ENCODE data around the gene SLIT3. TPM values are rescaled to one million over a fixed set of nuclear protein-coding genes. Genes with fewer than 3 reads are reported as not detected.

Gene SLIT3
- total RNA-seq, 3 donors from 2014 or later: 30.7 to 103 (median 54.1) TPM

DNA sequence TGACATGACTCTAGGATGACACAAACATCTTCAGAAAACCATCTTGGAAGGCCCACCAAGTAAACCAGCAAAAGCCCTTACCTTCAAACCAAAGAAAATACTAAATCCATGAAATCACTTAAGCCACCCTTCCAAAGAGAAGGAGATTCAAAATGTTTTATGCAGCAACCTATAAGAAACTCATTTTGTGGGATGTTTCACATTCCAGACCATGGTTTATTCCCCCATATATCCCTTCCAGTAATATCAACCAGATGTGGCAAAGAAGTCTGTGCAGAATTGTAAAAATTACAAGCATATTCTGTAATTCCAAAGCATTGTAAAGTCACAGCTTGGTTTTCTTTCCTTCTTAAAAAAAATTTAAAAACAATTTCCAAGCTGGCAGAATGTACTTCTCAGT is 117.4 kb downstream of the SLIT3 start:
- Histone ChIP-seq H3K4me3 (no peak overlapping the region), H3K36me3 (no peaks in the 10 kb centered on the region), H3K9me3 (no peaks in the 10 kb centered on the region), H3K27ac (no peak overlapping the region), H3K27me3 (no peaks in the 10 kb centered on the region), H3K4me1 (no peaks in the 10 kb centered on the region)
- DNase-seq (ENCODE audit: low spot score in 2 of 2): no peak
- intact Hi-C loops (cut with DNase I; ENCODE audit: low total_unique reads): loop anchor here (2.0 kb wide), 1 partner anchor 25 kb away; no protein-coding TSS in a partner anchor
- TF ChIP-seq CTCF (IDR thresholded peaks at IDR 0.05): no peak
- TF ChIP-seq POLR2A (IDR thresholded peaks at IDR 0.05): no peak
- no peak for TF ChIP-seq POLR2AphosphoS5 (IDR thresholded peaks at IDR 0.05)

DNA sequence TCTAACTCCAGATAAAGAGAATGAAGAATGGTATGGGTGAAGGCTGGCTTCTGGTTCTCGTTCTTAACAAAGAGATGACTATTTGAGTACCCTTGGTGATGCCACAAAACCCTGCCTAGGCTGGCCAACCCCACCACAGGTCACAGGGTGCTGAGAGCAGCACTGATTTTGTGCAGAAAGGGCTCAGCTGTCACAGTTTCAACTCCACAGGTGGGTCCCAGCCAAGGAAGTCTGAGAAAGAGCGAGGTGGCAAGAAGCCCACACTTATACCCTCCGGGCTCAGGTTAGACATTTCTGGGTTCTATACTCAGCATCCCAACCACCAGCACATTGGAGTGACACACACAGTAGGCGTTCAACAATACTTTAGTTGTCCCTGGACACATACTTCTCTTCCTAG is 118.1 kb downstream of the SLIT3 start:
- Histone ChIP-seq H3K27me3 (no peaks in the 10 kb centered on the region), H3K27ac (no peak overlapping the region), H3K4me1 (no peaks in the 10 kb centered on the region), H3K4me3 (no peak overlapping the region), H3K36me3 (no peaks in the 10 kb centered on the region), H3K9me3 (no peaks in the 10 kb centered on the region)
- intact Hi-C loops (cut with DNase I; ENCODE audit: low total_unique reads): loop anchor here (2.0 kb wide), 1 partner anchor 26 kb away; no protein-coding TSS in a partner anchor
- TF ChIP-seq POLR2A (IDR thresholded peaks at IDR 0.05) (no peak), CTCF (IDR thresholded peaks at IDR 0.05) (no peak), POLR2AphosphoS5 (IDR thresholded peaks at IDR 0.05) (no peak)
- no peak for DNase-seq (ENCODE audit: low spot score in 2 of 2)

DNA sequence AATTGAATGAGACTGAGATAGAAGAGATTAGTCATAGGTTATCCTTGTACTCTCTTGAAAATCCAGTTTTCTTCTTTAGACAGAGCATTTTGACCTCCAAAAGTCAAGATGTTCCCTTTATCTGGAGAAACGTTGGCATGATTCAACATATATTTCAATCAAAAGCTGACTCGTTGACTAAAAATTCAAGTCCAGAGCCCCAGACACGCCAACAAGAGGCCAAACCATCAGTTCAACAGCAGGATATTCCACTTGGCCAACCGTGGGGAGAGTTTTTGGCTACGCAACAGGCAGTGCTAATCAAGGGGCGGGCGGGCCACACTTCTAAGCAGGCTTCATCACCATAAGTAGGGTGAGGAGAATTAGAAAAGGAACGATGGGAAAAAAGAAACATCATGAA is 119.1 kb downstream of the SLIT3 start:
- intact Hi-C loops (cut with DNase I; ENCODE audit: low total_unique reads): loop anchor here (2.0 kb wide), 1 partner anchor 27 kb away; no protein-coding TSS in a partner anchor
- Histone ChIP-seq H3K4me3 (no peak overlapping the region), H3K27me3 (no peaks in the 10 kb centered on the region), H3K36me3 (no peaks in the 10 kb centered on the region), H3K27ac (no peak overlapping the region), H3K9me3 (no peaks in the 10 kb centered on the region), H3K4me1 (no peaks in the 10 kb centered on the region)
- no peak for DNase-seq (ENCODE audit: low spot score in 2 of 2)
- TF ChIP-seq POLR2A (IDR thresholded peaks at IDR 0.05) (no peak), POLR2AphosphoS5 (IDR thresholded peaks at IDR 0.05) (no peak), CTCF (IDR thresholded peaks at IDR 0.05) (no peak)

DNA sequence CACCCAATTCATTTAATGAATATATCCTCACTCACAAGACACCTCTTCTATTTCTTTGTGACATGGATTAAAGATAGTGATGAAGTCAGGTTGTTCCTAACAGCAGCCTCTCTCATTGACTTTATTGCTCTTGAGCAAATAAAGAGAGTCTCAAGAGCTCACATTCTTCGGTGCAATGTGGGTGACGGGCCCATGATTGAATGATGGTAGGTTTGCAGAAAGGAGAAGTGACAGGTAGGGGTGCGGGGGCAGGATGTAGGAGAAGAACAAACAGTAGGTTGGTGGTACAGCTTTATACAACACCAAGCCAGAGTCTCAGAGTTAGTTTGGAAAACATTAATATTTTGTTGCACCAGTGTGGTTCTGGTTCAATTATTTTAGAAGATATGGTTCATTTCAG is 122.2 kb downstream of the SLIT3 start:
- intact Hi-C loops (cut with DNase I; ENCODE audit: low total_unique reads): no loop called here
- no peak for TF ChIP-seq CTCF (IDR thresholded peaks at IDR 0.05)
- TF ChIP-seq POLR2A (IDR thresholded peaks at IDR 0.05): no peak
- no peak for TF ChIP-seq POLR2AphosphoS5 (IDR thresholded peaks at IDR 0.05)
- Histone ChIP-seq H3K4me1 (no peaks in the 10 kb centered on the region), H3K36me3 (no peaks in the 10 kb centered on the region), H3K4me3 (no peak overlapping the region), H3K27ac (no peak overlapping the region), H3K9me3 (no peaks in the 10 kb centered on the region), H3K27me3 (no peaks in the 10 kb centered on the region)
- no peak for DNase-seq (ENCODE audit: low spot score in 2 of 2)

GRCh38 chr5:169178274-169178673 is 122.7 kb downstream of the SLIT3 start:
- Histone ChIP-seq H3K27ac (no peak overlapping the region), H3K4me3 (no peak overlapping the region), H3K4me1 (no peaks in the 10 kb centered on the region), H3K27me3 (no peaks in the 10 kb centered on the region), H3K36me3 (no peaks in the 10 kb centered on the region), H3K9me3 (no peaks in the 10 kb centered on the region)
- intact Hi-C loops (cut with DNase I; ENCODE audit: low total_unique reads): no loop called here
- no peak for DNase-seq (ENCODE audit: low spot score in 2 of 2)
- TF ChIP-seq POLR2AphosphoS5 (IDR thresholded peaks at IDR 0.05) (no peak), POLR2A (IDR thresholded peaks at IDR 0.05) (no peak), CTCF (IDR thresholded peaks at IDR 0.05) (no peak)

Measured in breast epithelium (tissue), 4 donors.